Ishikawa (cell line): ENCODE data around the gene SH3RF3.

Source experiments
- CEBPB ChIP-seq: IDR thresholded peaks from 2 replicates; pipeline ENCODE4 v1.6.1; 2012
- CREB1 ChIP-seq: IDR thresholded peaks from 2 replicates; pipeline ENCODE4 v1.6.1; 2012; ENCODE audit warnings: low read depth
- EGR1 ChIP-seq: IDR thresholded peaks from 2 replicates; pipeline ENCODE4 v1.6.1; 2012
- EP300 ChIP-seq: IDR thresholded peaks from 2 replicates; pipeline ENCODE4 v1.6.1; 2012; ENCODE audit warnings: borderline replicate concordance
- FOXM1 ChIP-seq: IDR thresholded peaks from 2 replicates; pipeline ENCODE4 v1.6.1; 2012; ENCODE audit warnings: low read depth, borderline replicate concordance
- NFIC ChIP-seq: IDR thresholded peaks from 2 replicates; pipeline ENCODE4 v1.6.1; 2012
- RAD21 ChIP-seq: IDR thresholded peaks from 2 replicates; pipeline ENCODE4 v1.6.1; 2012; ENCODE audit warnings: low read depth
- TAF1 ChIP-seq: IDR thresholded peaks from 2 replicates; pipeline ENCODE4 v1.6.1; 2012; ENCODE audit warnings: low read depth, mild to moderate bottlenecking
- TCF12 ChIP-seq: IDR thresholded peaks from 2 replicates; pipeline ENCODE4 v1.6.1; 2012; ENCODE audit warnings: low read depth
- TEAD4 ChIP-seq: IDR thresholded peaks from 2 replicates; pipeline ENCODE4 v1.6.1; 2012
- YY1 ChIP-seq: IDR thresholded peaks from 2 replicates; pipeline ENCODE4 v1.6.1; 2012; ENCODE audit warnings: low read depth
- ZBTB7A ChIP-seq: IDR thresholded peaks from 2 replicates; pipeline ENCODE4 v1.6.1; 2012; ENCODE audit warnings: low read depth
- TF ChIP-seq, protein P1 (sequence below): IDR thresholded peaks from 2 replicates; pipeline ENCODE4 v1.6.1; 2012
- TF ChIP-seq, protein P2 (sequence below): IDR thresholded peaks from 2 replicates; pipeline ENCODE4 v1.6.1; 2012
- TF ChIP-seq, protein P3 (sequence below): IDR thresholded peaks from 2 replicates; pipeline ENCODE4 v1.6.1; 2012; ENCODE audit warnings: low read depth, mild to moderate bottlenecking

The SH3RF3 gene

DNA sequence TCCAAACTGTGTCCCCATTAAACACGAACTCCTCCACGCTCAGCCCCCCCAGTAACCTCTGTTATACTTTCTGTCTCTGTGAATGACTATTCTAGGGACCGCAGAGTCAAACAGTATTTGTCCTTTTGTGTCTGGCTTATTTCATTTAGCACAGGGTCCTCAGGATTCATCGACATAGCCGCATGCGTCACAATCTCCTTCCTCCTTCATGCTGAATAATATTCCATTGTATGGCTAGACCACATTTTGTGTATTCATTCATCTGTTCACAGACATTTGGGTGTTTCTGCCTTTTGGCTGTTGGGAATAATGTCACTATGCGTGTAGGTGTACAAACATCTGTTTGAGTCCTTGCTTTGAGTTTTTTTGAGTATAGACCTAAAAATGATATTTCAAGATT lies 80.9 kb downstream of the SH3RF3 start:
- TF ChIP-seq TAF1 (no peak), RAD21 (no peak), NFIC (no peak), EP300 (no peak), TCF12 (no peak), CREB1 (no peak), YY1 (no peak), EGR1 (no peak), ZBTB7A (no peak), FOXM1 (no peak), CEBPB (no peak), TEAD4 (no peak)
- TF ChIP-seq, protein P1, sequence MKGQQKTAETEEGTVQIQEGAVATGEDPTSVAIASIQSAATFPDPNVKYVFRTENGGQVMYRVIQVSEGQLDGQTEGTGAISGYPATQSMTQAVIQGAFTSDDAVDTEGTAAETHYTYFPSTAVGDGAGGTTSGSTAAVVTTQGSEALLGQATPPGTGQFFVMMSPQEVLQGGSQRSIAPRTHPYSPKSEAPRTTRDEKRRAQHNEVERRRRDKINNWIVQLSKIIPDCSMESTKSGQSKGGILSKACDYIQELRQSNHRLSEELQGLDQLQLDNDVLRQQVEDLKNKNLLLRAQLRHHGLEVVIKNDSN, result no peak
- TF ChIP-seq, protein P2, sequence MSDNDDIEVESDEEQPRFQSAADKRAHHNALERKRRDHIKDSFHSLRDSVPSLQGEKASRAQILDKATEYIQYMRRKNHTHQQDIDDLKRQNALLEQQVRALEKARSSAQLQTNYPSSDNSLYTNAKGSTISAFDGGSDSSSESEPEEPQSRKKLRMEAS, result no peak
- TF ChIP-seq, protein P3, sequence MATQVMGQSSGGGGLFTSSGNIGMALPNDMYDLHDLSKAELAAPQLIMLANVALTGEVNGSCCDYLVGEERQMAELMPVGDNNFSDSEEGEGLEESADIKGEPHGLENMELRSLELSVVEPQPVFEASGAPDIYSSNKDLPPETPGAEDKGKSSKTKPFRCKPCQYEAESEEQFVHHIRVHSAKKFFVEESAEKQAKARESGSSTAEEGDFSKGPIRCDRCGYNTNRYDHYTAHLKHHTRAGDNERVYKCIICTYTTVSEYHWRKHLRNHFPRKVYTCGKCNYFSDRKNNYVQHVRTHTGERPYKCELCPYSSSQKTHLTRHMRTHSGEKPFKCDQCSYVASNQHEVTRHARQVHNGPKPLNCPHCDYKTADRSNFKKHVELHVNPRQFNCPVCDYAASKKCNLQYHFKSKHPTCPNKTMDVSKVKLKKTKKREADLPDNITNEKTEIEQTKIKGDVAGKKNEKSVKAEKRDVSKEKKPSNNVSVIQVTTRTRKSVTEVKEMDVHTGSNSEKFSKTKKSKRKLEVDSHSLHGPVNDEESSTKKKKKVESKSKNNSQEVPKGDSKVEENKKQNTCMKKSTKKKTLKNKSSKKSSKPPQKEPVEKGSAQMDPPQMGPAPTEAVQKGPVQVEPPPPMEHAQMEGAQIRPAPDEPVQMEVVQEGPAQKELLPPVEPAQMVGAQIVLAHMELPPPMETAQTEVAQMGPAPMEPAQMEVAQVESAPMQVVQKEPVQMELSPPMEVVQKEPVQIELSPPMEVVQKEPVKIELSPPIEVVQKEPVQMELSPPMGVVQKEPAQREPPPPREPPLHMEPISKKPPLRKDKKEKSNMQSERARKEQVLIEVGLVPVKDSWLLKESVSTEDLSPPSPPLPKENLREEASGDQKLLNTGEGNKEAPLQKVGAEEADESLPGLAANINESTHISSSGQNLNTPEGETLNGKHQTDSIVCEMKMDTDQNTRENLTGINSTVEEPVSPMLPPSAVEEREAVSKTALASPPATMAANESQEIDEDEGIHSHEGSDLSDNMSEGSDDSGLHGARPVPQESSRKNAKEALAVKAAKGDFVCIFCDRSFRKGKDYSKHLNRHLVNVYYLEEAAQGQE, result no peak

DNA sequence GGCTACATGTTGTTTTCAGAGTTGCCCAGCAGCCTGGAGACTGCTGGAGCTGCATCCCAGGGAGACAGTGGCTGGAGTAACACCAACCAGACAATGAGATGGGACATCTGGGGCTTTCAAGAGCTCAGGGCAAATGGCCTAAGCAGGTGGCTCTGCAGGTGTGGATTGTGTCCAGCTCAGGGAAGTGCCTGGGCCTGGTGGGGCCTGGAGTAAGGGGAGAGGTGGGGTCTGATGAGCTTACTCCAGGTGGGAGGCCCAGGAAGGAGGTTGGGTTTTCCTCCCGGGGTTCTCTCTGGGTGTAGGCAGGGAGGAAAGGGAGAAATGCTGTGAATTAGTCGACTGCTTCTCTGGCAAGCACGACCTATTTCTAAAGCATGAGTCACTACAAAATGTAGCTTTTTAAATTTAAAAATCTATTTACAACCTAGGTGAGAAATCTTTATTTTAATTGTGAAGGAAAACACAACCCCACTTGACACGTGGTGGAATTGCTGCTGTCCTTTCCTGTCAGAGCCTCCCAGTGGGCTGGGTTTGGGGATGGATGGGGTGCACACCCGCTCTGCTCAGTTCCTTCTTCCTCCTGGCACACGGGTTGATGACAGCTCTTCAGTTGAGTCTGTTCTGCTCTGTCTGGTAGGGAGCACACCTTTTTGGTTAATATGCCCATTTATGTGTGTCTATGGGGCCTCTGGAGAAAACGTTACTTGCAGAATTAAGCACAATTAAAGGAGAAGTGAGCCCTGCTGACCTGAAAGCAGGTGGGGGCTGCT lies 81.6 kb downstream of the SH3RF3 start:
- TF ChIP-seq RAD21 (no peak), EGR1 (no peak), TEAD4 (no peak), CREB1 (no peak), FOXM1 (no peak), CEBPB (no peak), YY1 (no peak), EP300 (no peak), TAF1 (no peak), NFIC (no peak), TCF12 (no peak), ZBTB7A (no peak)
- TF ChIP-seq, protein P3, result no peak
- TF ChIP-seq, protein P1, result no peak
- TF ChIP-seq, protein P2, result no peak

DNA sequence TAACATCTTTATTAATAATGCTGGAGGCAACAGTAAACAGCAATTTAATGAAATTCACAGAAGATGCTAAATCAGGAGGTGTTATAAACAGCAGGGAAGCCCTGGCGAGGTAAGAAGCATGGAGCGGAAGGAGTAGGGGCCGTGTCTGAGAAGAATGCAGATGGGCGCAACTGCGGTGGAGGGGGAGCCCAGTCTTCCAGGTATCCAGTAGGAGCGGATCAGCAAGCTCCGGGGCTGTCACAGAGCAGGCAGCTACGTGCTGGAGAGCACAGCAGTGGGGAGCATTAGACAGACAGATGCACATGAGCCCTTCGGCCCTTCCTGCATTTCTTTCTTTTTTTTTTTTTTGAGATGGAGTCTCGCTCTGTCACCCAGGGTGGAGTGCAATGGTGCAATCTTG lies 82.3 kb downstream of the SH3RF3 start:
- TF ChIP-seq CEBPB (no peak), TEAD4 (no peak), NFIC (no peak), YY1 (no peak)
- TF ChIP-seq, protein P1, result no peak

DNA sequence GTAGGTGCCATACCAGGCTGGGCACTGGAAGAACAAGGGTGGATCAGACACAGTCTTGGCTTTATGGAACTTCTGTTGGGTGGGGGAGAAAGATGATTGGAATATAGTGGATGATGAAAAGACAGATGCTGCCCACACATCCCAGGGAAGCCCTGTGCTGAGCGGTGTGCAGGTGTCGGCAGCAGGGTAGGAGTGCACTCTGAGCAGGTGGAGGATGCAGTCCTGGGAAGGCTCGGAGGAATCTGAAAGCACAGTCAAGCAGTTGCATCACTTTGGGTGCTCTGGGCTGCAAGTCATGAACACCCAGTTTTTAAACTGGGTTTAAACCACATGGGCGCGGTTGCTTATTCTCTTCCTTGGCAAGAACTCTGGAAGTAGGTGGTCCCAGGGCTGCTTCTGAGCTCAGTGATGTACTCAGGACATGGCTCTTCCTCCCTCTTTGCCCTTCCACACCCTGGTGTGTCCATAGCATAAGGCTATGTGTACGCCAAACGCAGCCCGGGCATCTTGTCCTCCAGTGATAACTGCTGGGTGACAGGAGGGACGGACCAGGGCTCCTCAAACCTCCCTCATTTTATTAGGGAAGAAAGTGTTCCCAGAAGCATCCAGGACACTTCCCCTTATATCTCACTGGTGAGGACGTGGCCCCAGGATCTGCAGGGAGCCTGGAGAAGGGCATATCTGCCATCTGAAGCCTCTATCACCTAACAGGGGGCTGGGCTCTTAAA lies 84.0 kb downstream of the SH3RF3 start:
- no peak for TF ChIP-seq ZBTB7A
- TF ChIP-seq, protein P3, result no peak
- no peak for TF ChIP-seq TCF12
- no peak for TF ChIP-seq TAF1
- no peak for TF ChIP-seq EP300
- TF ChIP-seq, protein P1, result no peak
- no peak for TF ChIP-seq TEAD4
- TF ChIP-seq FOXM1, result no peak
- no peak for TF ChIP-seq CREB1
- TF ChIP-seq EGR1, result no peak
- TF ChIP-seq CEBPB, result no peak
- TF ChIP-seq, protein P2, result no peak
- TF ChIP-seq RAD21, result no peak
- TF ChIP-seq NFIC, result no peak
- TF ChIP-seq YY1, result no peak
